K562 (cell line): ENCODE measurements around the gene CHAF1A. TPM values are rescaled to one million over a fixed set of nuclear protein-coding genes. Genes with fewer than 3 reads are reported as not detected.
A peak's percentile ranks its signal among the peaks of the same experiment; 100 is the strongest.

Source experiments
- ATAC-seq: fragments of 200-7000 bp; cut with Tn5 transposase; 3 replicates; pipeline ENCODE4 v1.9.1; 2020; ENCODE audit warnings: moderate library complexity
- BruUV-seq: library from RNA; stranded (reverse); fragments of 400-500 nt; replicated peaks from 2 replicates; lab custom pipeline; 2021; lab: Mats Ljungman, UMichigan
- CTCF ChIA-PET: fragments of 300-600 bp; formaldehyde crosslinking; extraction: SDS; loops from one replicate; lab custom pipeline; 2021; ENCODE audit warnings: low intra/inter-chr PET ratio; lab: Yijun Ruan, JAX
- POLR2A ChIA-PET: fragments of 300-600, 350-650 bp; sonication (Branson Sonifier 250); formaldehyde crosslinking; extraction: SDS; loops from one replicate; lab custom pipeline; 2021; ENCODE audit warnings: antibody characterized with exemption, inconsistent platforms; lab: Yijun Ruan, JAX
- DNase-seq, 4 experiments: peaks; one replicate each; pipeline versions ENCODE4 v3.0.0 to v3.0.0-alpha.2; 2011 to 2018; ENCODE audit warnings: low spot score in 3 of 4, mixed read lengths in 3 of 4; ENCODE audit errors: extremely low read depth in 1 of 4
- FAIRE-seq: peaks from 2 replicates; lab custom pipeline; 2011; peaks lifted over from hg19 to GRCh38; lab: Jason Lieb, UNC
- H2AFZ ChIP-seq: 2 replicates; pipeline ENCODE4 v1.6.0; 2011; ENCODE audit warnings: low read depth, low read length, control low read depth, inconsistent platforms
- H3K27ac ChIP-seq: fragments of 200-600 bp; 3 replicates; pipeline ENCODE4 v1.8.0; 2011; ENCODE audit warnings: low read depth, mild to moderate bottlenecking, control low read depth, inconsistent platforms, low read length, moderate library complexity, mixed read lengths; ENCODE audit errors: extremely low read depth
- H3K27me3 ChIP-seq, 2 experiments: fragments of 300-600 bp in 1 of 2; 2 replicates in 1 of 2; 3 replicates in 1 of 2; pipeline versions ENCODE4 v1.6.0 to v1.8.0; 2011; ENCODE audit warnings: inconsistent platforms in 2 of 2, low read length in 2 of 2, mild to moderate bottlenecking in 1 of 2, mixed read lengths in 1 of 2, moderate library complexity in 1 of 2; ENCODE audit not compliant: control insufficient read depth in 2 of 2, insufficient read depth in 2 of 2
- H3K36me3 ChIP-seq: fragments of 300-600 bp; 3 replicates; pipeline ENCODE4 v1.8.0; 2011; ENCODE audit warnings: mild to moderate bottlenecking, low read length, inconsistent platforms; ENCODE audit not compliant: control insufficient read depth, insufficient read depth
- H3K4me1 ChIP-seq, 2 experiments: fragments of 200-600 bp in 1 of 2; replicated peaks in 1 of 2; 2 replicates in 1 of 2; 3 replicates in 1 of 2; pipeline versions ENCODE4 v1.5.1 to v1.8.0; 2011; ENCODE audit warnings: inconsistent platforms in 2 of 2, low read length in 2 of 2, mild to moderate bottlenecking in 1 of 2, mixed read lengths in 1 of 2, moderate library complexity in 1 of 2; ENCODE audit not compliant: control insufficient read depth in 2 of 2, insufficient read depth in 2 of 2
- H3K4me2 ChIP-seq: 2 replicates; pipeline ENCODE4 v1.6.1; 2011; ENCODE audit warnings: low read length, control low read depth, inconsistent platforms, mixed read lengths; ENCODE audit not compliant: insufficient read depth
- H3K4me3 ChIP-seq: fragments of 200-600 bp; sonication (generic), shearing (Covaris generic); 2 replicates; pipeline ENCODE4 v1.5.1; 2016; ENCODE audit warnings: control low read depth, inconsistent platforms
- H3K79me2 ChIP-seq: fragments of 200-600 bp; 3 replicates; pipeline ENCODE4 v1.8.0; 2011; ENCODE audit warnings: low read length, inconsistent platforms; ENCODE audit not compliant: control insufficient read depth, insufficient read depth
- H3K9ac ChIP-seq, 2 experiments: 2 replicates each; pipeline versions ENCODE4 v1.6.0 to v1.6.1; 2011; ENCODE audit warnings: low read depth in 2 of 2, low read length in 2 of 2, control low read depth in 1 of 2, inconsistent platforms in 1 of 2, mild to moderate bottlenecking in 1 of 2, mixed read lengths in 1 of 2; ENCODE audit not compliant: insufficient read depth in 1 of 2
- H3K9me1 ChIP-seq: one replicate; pipeline ENCODE4 v1.6.0; 2011; ENCODE audit warnings: inconsistent platforms, mild to moderate bottlenecking, low read length, moderate library complexity; ENCODE audit not compliant: control insufficient read depth, insufficient read depth
- H3K9me3 ChIP-seq: replicated peaks from 2 replicates; pipeline ENCODE4 v1.5.1; 2011; ENCODE audit warnings: low read depth, low read length, inconsistent platforms; ENCODE audit not compliant: control insufficient read depth, insufficient read depth
- H4K20me1 ChIP-seq: replicated peaks from 2 replicates; pipeline ENCODE4 v1.6.1; 2011; ENCODE audit warnings: low read length, inconsistent platforms, mixed read lengths; ENCODE audit not compliant: control insufficient read depth, insufficient read depth
- BCOR ChIP-seq: fragments of 450-650 bp; IDR thresholded peaks from 2 replicates; pipeline ENCODE4 v1.6.1; 2016
- CC2D1A ChIP-seq: fragments of 450-650 bp; IDR thresholded peaks from 2 replicates; pipeline ENCODE4 v1.6.1; 2017; ENCODE audit warnings: mild to moderate bottlenecking
- HDAC1 ChIP-seq, 2 experiments: fragments of 450-650 bp; IDR thresholded peaks; 2 replicates each; pipeline ENCODE4 v1.6.1; 2016 to 2017; ENCODE audit warnings: inconsistent platforms in 1 of 2, mild to moderate bottlenecking in 1 of 2, moderate library complexity in 1 of 2
- LARP7 ChIP-seq: fragments of 450-650 bp; IDR thresholded peaks from 2 replicates; pipeline ENCODE4 v1.6.1; 2016
- PHF8 ChIP-seq: fragments of 200-600 bp; sonication (generic); IDR thresholded peaks from 2 replicates; pipeline ENCODE4 v1.6.1; 2012; ENCODE audit warnings: mixed run types, mild to moderate bottlenecking, inconsistent platforms, low read length, moderate library complexity, borderline replicate concordance
- SIN3A ChIP-seq, 2 experiments: fragments of 150-350 bp in 1 of 2; IDR thresholded peaks; 2 replicates each; pipeline ENCODE4 v1.6.1; 2011 to 2016; ENCODE audit warnings: borderline replicate concordance in 2 of 2, low read depth in 2 of 2, low read length in 2 of 2, mild to moderate bottlenecking in 2 of 2, moderate library complexity in 2 of 2; ENCODE audit not compliant: control insufficient read depth in 1 of 2
- SMARCA4 ChIP-seq: fragments of 450-650 bp; IDR thresholded peaks from 2 replicates; pipeline ENCODE4 v1.6.1; 2016
- ZBTB7A ChIP-seq: IDR thresholded peaks from 2 replicates; pipeline ENCODE4 v1.6.1; 2011; ENCODE audit warnings: low read depth, mild to moderate bottlenecking, low read length, moderate library complexity, borderline replicate concordance; ENCODE audit not compliant: control insufficient read depth
- ZNF184 ChIP-seq: sonication (generic); formaldehyde crosslinking; IDR thresholded peaks from 2 replicates; pipeline ENCODE4 v1.5.0; 2020; ENCODE audit warnings: missing genetic modification reagents
- ZNF778 ChIP-seq: fragments of 450-650 bp; formaldehyde crosslinking; IDR thresholded peaks from 2 replicates; pipeline ENCODE4 v1.4.0; 2020; ENCODE audit warnings: mild to moderate bottlenecking, moderate library complexity
- WGBS: fragments of 100-300 bp; shearing (Covaris generic); methylation state at CpG from one replicate; pipeline ENCODE4 v1.1.6; 2016; ENCODE audit warnings: low coverage, mixed read lengths; ENCODE audit not compliant: insufficient coverage; ENCODE audit errors: missing lambda C conversion rate; 5-methylcytosine and 5-hydroxymethylcytosine counted together
- in situ Hi-C: fragments of 300-500 bp; cut with MboI; formaldehyde crosslinking; loops from 4 replicates; pipeline ENCODE4 v1.15.0; 2018; ENCODE audit warnings: inconsistent platforms, mixed read lengths
- intact Hi-C: fragments of 100-400 bp; cut with micrococcal nuclease; formaldehyde crosslinking; loops from 2 replicates; pipeline ENCODE4 v1.14.2; 2022
- polyA plus RNA-seq, 8 experiments: library from polyadenylated mRNA; depleted of rRNA in 4 of 8; stranded (reverse) in 5 of 8; unstranded in 3 of 8; fragments of >200 nt; fragmentation: Nextera tagmentation in 2 of 8; fragmentation: Illumina TruSeq in 1 of 8; extraction: Ambion mirVana in 2 of 8; extraction: Trizol in 1 of 8; gene quantifications; 2 replicates each; pipeline versions ENCODE4 v1.2.1 to v1.2.3, GENCODE V29; 2011 to 2014; ENCODE audit warnings: inconsistent platforms in 1 of 8, missing spikeins in 1 of 8
- total RNA-seq, 7 experiments: library from RNA; depleted of rRNA in 6 of 7; stranded (reverse); fragments of >200 nt in 6 of 7; fragmentation: Illumina TruSeq in 2 of 7; extraction: Trizol in 2 of 7; gene quantifications; 2 replicates each; pipeline versions ENCODE4 v1.2.1 to v1.2.3, GENCODE V29; 2011 to 2021; ENCODE audit warnings: low replicate concordance in 1 of 7
- TF ChIP-seq, protein P1 (sequence below): fragments of 450-650 bp; IDR thresholded peaks from 2 replicates; pipeline ENCODE4 v1.6.1; 2016; ENCODE audit warnings: antibody characterized with exemption
- TF ChIP-seq, protein P2 (sequence below): sonication (generic); formaldehyde crosslinking; IDR thresholded peaks from 2 replicates; pipeline ENCODE4 v1.8.0; 2022; ENCODE audit warnings: mild to moderate bottlenecking, missing genetic modification reagents
- TF ChIP-seq, protein P3 (sequence below): fragments of 450-650 bp; IDR thresholded peaks from 2 replicates; pipeline ENCODE4 v1.6.1; 2016; ENCODE audit warnings: borderline replicate concordance

CHAF1A gene
- total and polyA plus RNA-seq, 9 of the 15 experiments (the other 6 are each of a cell fraction or from before 2014, with no cell fraction given), result 1.6 to 86.9 (median 45.2) TPM

DNA sequence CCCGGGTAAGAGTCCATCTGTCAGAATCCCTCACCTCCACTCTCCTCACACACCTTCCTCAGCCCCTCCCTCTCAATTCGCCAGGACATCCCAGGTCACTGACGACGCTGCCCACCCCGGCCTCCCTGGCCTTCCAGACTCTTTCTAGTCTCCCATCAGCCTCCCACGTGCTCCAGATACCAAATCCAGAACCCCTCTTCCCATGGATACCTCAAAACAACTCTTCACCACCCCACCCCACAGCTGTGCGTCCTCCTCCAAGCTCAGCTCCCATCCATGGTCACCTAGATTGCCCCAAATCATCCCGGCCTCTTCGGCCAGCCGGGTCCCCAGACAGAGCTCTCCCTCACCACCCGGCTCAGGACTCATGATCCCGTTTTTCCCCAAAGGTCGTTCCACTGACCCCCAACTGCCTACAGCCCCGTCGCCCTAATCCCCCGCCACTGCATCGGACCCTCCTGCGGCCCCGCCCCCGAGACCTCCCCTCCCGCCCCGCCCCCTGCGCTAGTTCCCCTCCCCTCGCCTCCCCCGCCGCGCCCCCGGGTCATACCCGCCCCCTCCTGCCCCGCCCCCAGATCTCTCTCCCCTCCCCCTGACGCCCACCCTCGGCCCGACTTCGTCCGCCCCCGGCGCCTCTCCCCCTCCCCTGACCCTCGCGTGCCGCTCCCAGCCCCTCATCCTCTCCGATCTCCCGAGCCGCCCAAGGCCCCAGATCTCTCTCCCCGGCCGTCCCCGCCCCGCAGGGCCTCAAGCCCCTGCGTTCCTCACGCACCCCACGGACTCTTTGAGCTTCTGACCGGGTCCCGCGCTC lies 54.6 kb downstream of the CHAF1A start:
- intact Hi-C loops, result no loop called here
- CTCF ChIA-PET, result no interaction called here
- POLR2A ChIA-PET, result interaction anchor here (0.5 to 6.3 kb wide), 7 partner anchors 12 to 1534 kb away, joined by 3 to 60 read pairs (median 5); partner anchors contain the start of genes CHAF1A and HDGFL2
- peak overlapping the region; percentile 67 for H3K4me3 ChIP-seq
- H3K27ac ChIP-seq, result peak overlapping the region; percentile 76
- H3K9ac ChIP-seq, result peak overlapping the region; percentile 76 to 87
- DNase-seq (peak; percentile 71 to 91 (median 90)), FAIRE-seq (peak; percentile 42), ATAC-seq (peak; percentile 32)
- 1% methylated on average over 17 of the region's 53 CpGs for WGBS
- no peaks in the 10 kb centered on the region for H3K9me3 ChIP-seq
- H3K4me1 ChIP-seq, result peaks cover 21 to 56% of the 10 kb centered on the region in 2 experiments
- in situ Hi-C loops, result no loop called here
- peaks cover 34% of the 10 kb centered on the region for H3K79me2 ChIP-seq
- H3K36me3 ChIP-seq, result peaks cover 28% of the 10 kb centered on the region; the same call in 2 of the 3 replicates
- H3K4me2 ChIP-seq, result peak overlapping the region; percentile 96
- peak overlapping the region; percentile 66; the same call in 1 of the 2 replicates for H2AFZ ChIP-seq
- H4K20me1 ChIP-seq, result peaks cover 5% of the 10 kb centered on the region; the same call in 1 of the 2 replicates
- peaks cover 2% of the 10 kb centered on the region for H3K9me1 ChIP-seq
- H3K27me3 ChIP-seq, result no peaks in the 10 kb centered on the region
- BruUV-seq, result no TSS peak
- peak; percentile 69; the same call in 1 of the 2 replicates for TF ChIP-seq ZBTB7A
- peak; percentile 46; the same call in 1 of the 2 replicates for TF ChIP-seq PHF8
- no peak for TF ChIP-seq ZNF184 (CRISPR knock-in tag)
- 0 out of 2 replicates have a peak, but pooled peaks have one; percentile 16 for TF ChIP-seq CC2D1A
- TF ChIP-seq SMARCA4, result peak; percentile 20; the same call in 1 of the 2 replicates
- TF ChIP-seq, protein P1, sequence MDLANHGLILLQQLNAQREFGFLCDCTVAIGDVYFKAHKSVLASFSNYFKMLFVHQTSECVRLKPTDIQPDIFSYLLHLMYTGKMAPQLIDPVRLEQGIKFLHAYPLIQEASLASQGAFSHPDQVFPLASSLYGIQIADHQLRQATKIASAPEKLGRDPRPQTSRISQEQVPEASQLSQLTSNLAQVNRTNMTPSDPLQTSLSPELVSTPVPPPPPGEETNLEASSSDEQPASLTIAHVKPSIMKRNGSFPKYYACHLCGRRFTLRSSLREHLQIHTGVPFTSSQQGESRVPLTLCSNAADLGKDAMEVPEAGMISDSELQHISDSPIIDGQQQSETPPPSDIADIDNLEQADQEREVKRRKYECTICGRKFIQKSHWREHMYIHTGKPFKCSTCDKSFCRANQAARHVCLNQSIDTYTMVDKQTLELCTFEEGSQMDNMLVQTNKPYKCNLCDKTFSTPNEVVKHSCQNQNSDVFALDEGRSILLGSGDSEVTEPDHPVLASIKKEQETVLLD, result 0 out of 2 replicates have a peak, but pooled peaks have one; percentile 17
- peak in 1 of 2 experiments; percentile 51; a peak in 2 of 4 replicates for TF ChIP-seq HDAC1 (IDR thresholded peaks at IDR 0.05)
- TF ChIP-seq LARP7, result peak; percentile 54; the same call in 1 of the 2 replicates
- no peak for TF ChIP-seq BCOR
- TF ChIP-seq, protein P2, sequence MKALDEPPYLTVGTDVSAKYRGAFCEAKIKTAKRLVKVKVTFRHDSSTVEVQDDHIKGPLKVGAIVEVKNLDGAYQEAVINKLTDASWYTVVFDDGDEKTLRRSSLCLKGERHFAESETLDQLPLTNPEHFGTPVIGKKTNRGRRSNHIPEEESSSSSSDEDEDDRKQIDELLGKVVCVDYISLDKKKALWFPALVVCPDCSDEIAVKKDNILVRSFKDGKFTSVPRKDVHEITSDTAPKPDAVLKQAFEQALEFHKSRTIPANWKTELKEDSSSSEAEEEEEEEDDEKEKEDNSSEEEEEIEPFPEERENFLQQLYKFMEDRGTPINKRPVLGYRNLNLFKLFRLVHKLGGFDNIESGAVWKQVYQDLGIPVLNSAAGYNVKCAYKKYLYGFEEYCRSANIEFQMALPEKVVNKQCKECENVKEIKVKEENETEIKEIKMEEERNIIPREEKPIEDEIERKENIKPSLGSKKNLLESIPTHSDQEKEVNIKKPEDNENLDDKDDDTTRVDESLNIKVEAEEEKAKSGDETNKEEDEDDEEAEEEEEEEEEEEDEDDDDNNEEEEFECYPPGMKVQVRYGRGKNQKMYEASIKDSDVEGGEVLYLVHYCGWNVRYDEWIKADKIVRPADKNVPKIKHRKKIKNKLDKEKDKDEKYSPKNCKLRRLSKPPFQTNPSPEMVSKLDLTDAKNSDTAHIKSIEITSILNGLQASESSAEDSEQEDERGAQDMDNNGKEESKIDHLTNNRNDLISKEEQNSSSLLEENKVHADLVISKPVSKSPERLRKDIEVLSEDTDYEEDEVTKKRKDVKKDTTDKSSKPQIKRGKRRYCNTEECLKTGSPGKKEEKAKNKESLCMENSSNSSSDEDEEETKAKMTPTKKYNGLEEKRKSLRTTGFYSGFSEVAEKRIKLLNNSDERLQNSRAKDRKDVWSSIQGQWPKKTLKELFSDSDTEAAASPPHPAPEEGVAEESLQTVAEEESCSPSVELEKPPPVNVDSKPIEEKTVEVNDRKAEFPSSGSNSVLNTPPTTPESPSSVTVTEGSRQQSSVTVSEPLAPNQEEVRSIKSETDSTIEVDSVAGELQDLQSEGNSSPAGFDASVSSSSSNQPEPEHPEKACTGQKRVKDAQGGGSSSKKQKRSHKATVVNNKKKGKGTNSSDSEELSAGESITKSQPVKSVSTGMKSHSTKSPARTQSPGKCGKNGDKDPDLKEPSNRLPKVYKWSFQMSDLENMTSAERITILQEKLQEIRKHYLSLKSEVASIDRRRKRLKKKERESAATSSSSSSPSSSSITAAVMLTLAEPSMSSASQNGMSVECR (CRISPR knock-in tag), result 0 out of 2 replicates have a peak, but pooled peaks have one; percentile 7
- TF ChIP-seq, protein P3, sequence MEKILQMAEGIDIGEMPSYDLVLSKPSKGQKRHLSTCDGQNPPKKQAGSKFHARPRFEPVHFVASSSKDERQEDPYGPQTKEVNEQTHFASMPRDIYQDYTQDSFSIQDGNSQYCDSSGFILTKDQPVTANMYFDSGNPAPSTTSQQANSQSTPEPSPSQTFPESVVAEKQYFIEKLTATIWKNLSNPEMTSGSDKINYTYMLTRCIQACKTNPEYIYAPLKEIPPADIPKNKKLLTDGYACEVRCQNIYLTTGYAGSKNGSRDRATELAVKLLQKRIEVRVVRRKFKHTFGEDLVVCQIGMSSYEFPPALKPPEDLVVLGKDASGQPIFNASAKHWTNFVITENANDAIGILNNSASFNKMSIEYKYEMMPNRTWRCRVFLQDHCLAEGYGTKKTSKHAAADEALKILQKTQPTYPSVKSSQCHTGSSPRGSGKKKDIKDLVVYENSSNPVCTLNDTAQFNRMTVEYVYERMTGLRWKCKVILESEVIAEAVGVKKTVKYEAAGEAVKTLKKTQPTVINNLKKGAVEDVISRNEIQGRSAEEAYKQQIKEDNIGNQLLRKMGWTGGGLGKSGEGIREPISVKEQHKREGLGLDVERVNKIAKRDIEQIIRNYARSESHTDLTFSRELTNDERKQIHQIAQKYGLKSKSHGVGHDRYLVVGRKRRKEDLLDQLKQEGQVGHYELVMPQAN, result peak; percentile 64; the same call in 1 of the 2 replicates
- no peak for TF ChIP-seq ZNF778
- TF ChIP-seq SIN3A (IDR thresholded peaks at IDR 0.05; ENCODE audit: borderline replicate concordance in 2 of 2, control insufficient read depth in 1 of 2, low read depth in 2 of 2, low read length in 2 of 2), result peak in 1 of 2 experiments; percentile 40; a peak in 2 of 4 replicates
